Smooth muscle cell of the brain vasculature (primary cell): ENCODE measurements around the gene ZBTB17.
"Not testable (repeated sequence)": the region's sequence is repeated elsewhere in the genome, so short reads cannot be mapped to it uniquely, and the experiment has no call there.

Experiments
- DNase-seq: peaks from one replicate; pipeline ENCODE4 v3.0.0-alpha.2; 2012; ENCODE audit warnings: low read depth, low spot score

Gene ZBTB17

GRCh38 chr1:15988856-15989736 is 13.2 kb upstream of the ZBTB17 start:
- DNase-seq = no peak

DNA sequence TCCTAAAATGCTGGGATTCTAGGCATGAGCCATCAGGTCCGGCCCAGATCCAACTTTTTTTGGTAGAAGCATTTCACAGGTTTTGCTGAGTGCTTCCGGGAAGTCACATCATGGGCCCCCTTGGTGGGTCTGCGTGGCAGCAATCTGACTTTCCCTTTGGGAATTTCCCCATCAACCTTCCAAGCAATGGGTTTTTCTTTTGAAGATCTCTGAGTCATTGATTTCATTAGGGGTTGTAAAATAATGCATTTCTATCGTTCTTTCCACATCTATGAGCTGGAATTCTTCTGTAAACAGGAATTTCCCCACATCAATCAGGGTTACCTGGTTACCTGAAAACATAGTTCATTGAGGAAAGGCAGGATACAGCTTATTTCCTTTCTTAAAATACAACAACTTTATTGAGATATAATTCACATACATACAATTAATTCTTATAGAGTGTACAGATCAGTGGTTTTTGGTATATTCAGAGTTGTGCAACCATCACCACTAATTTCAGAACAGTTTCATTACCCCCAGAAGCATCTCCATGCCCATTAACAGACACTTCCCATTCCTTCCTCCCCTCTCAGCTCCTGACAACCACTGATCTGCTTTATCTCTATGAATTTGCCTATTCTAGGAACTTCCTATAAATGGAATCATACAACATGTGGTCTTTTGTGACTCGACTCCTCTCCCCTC is 9.9 kb upstream of the ZBTB17 start:
- DNase-seq = no peak

GRCh38 chr1:15983275-15983674 is 7.4 kb upstream of the ZBTB17 start:
- DNase-seq = no peak

- DNase-seq = no peak
Observed at GRCh38 chr1:15981679-15982078, 5.8 kb upstream of the ZBTB17 start.

- DNase-seq = not testable (repeated sequence)
Observed at GRCh38 chr1:15977947-15978346, 2.0 kb upstream of the ZBTB17 start.

GRCh38 chr1:15975358-15975804 is 520 bp downstream of the ZBTB17 start:
- no peak for DNase-seq

- DNase-seq = no peak
Observed at GRCh38 chr1:15974855-15975254, 1.0 kb downstream of the ZBTB17 start.

DNA sequence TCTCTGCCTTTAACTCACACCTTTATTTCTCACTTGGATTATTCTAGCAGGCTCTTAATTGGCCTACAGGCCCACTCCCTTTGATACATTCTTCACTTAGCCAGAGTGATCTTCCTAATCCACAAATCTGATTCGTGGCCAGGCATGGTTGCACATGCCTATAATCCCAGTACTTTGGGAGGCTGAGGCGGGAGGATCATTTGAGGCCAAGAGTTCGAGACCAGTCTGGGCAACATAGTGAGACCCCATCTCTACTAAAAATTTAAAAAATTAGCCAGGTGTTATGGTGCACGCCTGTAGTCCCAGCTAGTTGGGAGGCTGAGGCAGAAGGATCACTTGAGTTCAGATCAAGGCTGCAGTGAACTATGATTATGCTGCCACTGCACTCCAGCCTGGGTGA is 2.1 kb downstream of the ZBTB17 start:
- no peak for DNase-seq

GRCh38 chr1:15972409-15972808 is 3.5 kb downstream of the ZBTB17 start:
- no peak for DNase-seq

DNA sequence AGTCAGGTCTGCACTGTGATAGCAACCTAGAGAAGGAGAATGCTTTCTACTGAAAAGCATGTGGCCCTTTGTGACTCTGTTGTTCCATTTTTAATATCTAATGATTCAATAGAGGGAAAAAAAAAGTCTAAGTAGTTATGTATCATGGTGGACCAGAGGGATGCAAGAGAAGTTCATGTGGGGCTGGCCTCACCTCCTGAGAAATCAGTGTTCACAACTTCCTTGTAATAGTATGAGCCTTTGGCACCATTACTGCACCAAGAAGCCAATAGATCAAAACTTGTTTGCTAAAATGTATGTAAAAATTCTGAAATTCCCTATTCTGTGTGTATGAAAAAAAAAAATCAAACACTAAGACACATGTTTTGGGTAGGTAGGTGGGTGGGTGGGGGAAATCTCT is 5.0 kb downstream of the ZBTB17 start:
- DNase-seq = no peak

GRCh38 chr1:15969321-15969880 is 6.5 kb downstream of the ZBTB17 start:
- no peak for DNase-seq

DNA sequence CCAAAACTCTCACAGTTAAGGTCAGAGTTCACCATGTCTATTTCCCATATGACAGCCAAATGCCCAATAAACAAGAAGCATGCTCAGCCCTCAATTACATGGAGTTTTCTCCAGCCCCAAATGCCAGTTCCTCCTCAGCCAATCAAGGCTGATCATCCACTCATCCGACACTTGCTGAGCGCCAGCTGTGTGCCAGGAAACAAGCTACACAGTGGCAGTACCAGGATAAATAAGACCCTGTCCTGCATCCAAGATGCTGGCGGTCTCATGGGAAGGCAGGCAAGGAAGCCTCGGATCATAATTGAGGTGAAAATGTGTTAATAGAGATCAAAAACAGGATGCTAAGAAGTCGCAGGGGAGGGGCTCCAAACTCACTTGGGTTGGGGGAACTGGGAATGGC is 7.7 kb downstream of the ZBTB17 start:
- no peak for DNase-seq

DNA sequence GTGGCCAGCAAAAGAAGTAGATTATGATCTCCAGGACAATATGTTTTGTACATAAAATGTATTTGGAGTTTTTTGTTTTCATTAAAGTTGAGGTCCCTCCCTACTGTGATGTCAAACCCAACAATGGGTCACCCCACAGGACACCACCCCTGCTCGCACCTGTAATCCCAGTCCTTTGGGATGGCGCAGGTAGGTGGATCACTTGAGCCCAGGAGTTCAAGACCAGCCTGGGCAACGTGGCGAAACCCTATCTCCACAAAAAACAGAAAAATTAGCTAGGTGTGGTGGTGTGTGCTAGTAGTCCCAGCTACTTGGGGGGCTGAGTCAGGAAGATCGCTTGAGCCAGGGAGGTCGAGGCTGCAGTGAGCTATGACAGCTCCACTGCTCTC is 9.0 kb downstream of the ZBTB17 start:
- no peak for DNase-seq

DNA sequence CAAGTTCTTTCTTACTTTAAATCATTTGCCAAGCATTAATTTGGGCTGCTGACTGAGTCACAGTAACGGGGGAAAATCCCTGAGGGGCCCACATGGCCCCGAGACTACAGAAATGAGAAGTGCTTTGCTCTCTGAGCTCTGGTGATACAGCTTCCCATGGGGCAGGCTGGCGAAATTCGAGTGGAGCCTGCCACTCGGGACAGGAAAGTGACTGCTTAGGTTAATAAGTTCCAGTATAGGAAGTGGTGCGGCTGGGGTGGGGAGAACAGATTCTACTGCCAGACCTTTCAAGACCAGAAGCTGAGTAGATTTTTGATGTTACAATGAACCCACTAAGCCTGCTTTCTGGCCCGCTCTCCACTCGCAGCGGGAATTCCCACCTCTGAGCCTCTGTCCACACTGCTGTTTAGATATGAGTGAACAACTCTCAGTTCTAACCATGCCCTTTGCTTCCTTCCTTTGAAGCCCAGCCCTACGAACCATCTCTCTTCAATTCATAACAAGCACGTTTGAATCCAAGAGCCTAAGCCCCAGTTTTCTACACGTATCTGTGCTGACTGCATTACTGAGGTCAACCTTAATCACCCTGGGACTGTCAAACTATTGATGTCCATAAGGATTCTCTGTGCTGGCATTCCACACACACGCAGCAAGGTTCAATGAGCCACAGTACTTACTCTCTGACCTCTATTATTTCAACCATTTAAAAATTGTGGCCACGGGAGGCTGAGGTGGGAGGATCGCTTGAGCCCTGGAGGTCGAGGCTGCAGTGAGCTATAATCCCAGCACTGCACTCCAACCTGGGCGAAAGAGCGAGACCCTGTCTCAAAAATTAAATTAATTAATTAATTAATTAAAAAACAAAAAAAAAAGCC is 9.6 kb downstream of the ZBTB17 start:
- DNase-seq = no peak

DNA sequence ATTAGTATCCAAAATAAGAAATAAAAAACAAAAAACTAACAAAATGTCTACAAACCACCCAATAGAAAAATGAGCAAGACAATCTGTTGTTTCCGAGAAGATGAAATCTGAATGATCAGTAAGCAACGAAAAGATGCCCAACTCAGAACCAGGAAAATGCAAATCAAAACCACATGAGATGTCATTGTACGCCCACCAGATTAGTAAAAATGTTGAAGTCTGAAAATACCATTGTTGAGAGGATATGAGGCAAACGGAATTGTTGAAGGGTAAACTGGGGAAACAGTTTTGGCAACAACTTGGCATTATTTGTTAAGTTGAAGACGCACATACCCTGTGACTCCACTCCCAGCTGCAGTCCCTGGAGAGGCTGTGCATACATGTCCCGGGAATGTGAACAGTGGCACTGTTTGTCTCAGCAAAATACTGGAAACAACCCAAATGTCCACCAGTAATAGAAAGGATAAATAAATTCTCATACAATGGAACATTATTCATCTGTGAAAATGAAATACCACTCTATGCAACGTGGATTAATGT is 10.6 kb downstream of the ZBTB17 start:
- no peak for DNase-seq

DNA sequence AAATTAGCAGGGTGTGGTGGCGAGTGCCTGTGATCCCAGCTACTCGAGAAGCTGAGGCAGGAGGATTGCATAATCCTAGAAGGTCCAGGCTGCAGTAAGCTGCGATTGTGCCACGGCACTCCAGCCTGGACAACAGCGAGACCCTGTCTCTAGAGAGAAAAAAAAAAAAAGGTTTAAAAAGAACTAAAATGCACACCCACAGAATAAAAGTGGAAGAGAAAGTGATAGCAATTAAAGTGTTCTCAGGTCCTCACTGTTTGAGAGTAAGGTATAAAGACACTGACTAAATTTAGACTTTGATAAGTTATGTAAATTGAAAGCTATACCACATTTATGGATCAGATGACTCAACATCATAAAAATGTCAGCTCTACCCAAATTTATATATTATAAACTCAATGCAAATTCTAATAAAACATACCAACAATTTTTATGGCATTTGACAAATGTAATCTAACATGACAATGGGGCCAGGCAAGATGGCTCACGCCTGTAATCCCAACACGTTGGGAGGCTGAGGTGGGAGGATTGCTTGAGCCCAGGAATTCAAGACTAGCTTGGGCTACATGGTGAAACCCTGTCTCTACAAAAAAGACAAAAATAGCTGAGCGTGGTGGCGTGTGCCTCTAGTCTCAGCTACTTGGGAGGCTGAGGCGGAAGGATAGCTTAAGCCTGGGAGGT is 11.8 kb downstream of the ZBTB17 start:
- DNase-seq = no peak

DNA sequence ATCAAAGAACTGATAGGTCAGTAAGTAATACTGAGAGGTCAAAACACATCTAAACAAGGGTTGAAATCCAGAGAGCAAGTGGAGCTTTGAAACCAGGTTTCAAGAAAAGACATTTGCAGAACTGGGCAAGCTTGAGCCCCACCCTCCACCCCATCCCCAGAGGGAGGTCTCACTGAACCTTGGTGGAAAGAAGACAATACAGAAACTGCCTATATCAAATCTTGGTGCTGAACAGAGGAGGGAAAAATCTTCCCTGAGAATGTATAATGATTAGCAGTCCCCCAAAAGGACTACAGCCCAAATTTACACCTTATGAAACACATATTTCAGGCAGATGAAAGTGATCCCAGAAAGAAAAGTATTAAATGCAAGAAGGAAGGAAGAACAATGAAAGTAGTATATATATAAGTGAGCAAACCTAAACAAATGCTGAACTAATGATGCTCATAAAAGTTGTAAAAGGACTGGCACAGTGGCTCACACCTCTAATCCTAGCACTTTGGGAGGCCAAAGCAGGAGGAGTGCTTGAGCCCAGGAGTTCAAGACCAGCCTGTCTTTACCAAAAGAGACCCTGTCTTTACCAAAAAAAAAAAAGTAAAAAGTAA is 12.4 kb downstream of the ZBTB17 start:
- no peak for DNase-seq

GRCh38 chr1:15962671-15963362 is 13.1 kb downstream of the ZBTB17 start:
- no peak for DNase-seq

GRCh38 chr1:15962176-15962575 is 13.7 kb downstream of the ZBTB17 start:
- no peak for DNase-seq

- no peak for DNase-seq
Observed at GRCh38 chr1:15961492-15961891, 14.4 kb downstream of the ZBTB17 start.
